GM19455 (cell line): ENCODE measurements around the gene ERO1B.

Experiments
- ATAC-seq: cut with Tn5 transposase; IDR thresholded peaks from one replicate; pipeline ENCODE4 v1.9.1; 2021; ENCODE audit not compliant: unreplicated experiment

ERO1B gene

GRCh38 chr1:236253918-236254637, 27.7 kb downstream of the ERO1B start:
- ATAC-seq = no peak

DNA sequence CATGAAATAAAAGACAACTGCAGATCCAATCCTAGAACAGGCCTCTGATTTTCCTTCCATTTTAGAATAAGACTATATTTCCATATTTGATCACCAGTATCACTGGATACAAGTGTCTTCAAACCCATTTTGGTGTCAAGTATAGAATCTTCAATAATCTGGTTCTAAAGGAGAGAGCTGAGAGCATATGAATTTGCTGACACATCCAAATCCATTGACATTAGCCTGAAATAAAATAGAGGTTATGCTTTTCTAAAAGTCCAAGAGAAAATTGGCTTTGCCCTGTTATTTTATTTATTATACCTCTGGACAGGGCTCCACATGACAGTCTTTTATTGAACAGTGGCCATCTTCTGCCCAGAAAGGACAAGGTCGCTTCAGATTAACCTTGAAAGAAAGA, 28.6 kb downstream of the ERO1B start:
- ATAC-seq = no peak

DNA sequence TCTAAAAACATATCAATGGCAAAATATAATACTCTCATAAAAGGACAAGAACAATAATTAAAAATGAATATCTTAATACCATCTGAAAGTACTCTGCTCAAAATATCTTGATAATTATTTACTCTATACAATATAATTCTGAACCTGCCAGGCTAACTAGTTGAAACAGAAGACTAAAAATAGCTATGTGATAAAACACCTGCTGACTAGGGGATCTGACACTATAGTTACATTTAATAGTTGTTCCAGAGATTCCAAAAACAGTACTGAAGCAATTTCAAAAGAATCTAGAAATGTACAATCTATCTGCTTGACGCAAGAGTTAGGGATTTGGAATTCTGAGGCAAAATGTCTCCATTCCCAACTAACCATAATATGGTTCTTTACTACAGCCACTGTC, 30.2 kb downstream of the ERO1B start:
- no peak for ATAC-seq

GRCh38 chr1:236247286-236247685, 34.5 kb downstream of the ERO1B start:
- no peak for ATAC-seq

- no peak for ATAC-seq
These were observed 39.2 kb downstream of the ERO1B start for GRCh38 chr1:236242568-236242967.

- no peak for ATAC-seq
These were observed 41.1 kb downstream of the ERO1B start for GRCh38 chr1:236240675-236241074.

DNA sequence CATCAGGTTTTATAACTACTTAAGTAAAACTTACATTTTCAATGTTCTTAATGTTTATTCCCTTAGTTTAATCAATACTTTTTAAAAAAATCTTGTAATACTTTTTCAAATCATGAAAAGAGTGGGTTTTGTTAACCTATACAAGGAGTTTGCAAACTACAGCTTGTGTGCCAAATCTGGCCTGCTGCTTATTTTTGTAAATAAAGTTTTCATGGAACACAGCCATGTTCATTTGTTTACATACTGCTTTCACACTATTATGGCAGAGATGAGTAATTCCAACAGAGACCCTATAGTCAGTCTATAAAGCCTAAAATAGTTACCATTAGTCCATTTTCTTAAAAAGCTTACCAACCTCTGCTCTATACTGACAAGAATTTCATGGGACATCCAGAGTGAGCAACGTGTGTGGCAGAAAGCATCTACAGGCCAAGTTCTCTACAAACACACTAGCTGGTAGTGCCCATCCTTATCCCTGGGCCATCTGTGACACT, 42.6 kb downstream of the ERO1B start:
- ATAC-seq = no peak

DNA sequence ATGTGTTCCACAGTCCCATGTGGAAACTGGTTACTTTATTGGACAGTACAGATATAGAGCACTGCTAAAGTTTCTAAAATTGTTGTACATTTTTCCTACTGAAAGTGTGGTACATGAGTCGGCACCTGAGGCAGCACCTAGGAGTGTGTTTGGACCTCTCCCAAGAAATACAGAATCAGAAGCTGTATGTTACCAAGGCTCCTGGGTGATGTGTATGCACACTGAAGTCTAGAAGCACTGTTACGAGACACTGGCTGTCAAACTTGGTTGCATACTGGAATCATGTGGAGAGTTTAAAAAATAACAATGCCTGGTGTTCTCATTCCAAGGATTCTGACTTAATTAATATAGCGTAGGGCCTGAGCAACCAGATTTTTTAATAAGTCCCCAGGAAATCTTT, 46.6 kb downstream of the ERO1B start:
- ATAC-seq = no peak

- ATAC-seq = no peak
These were observed 53.3 kb downstream of the ERO1B start for GRCh38 chr1:236228411-236228810.

- ATAC-seq = no peak
These were observed 59.1 kb downstream of the ERO1B start for GRCh38 chr1:236222632-236223031.

GRCh38 chr1:236220473-236220872, 61.3 kb downstream of the ERO1B start:
- no peak for ATAC-seq

GRCh38 chr1:236214761-236215160, 67.0 kb downstream of the ERO1B start:
- no peak for ATAC-seq

GRCh38 chr1:236213534-236213933, 68.2 kb downstream of the ERO1B start:
- no peak for ATAC-seq

DNA sequence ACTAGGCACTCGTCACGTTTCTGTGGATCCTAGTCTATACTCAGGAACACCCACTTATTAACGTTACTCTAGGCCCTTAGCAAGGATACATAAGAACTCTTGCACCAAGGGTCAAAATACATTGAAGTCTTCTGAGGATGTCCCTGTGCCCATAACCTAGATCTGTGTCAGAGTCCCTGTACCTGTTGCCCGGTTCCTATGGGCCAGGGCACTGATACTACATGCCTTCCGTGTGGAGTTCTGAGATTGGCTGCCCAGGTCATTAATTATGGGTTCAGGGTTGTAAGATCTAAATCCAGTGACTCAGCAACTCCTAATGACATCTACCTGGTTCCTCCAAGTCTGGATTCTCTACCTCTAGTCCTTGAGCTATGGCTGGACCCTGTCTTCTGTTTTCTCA, 69.9 kb downstream of the ERO1B start:
- ATAC-seq = no peak

GRCh38 chr1:236209713-236210112, 72.0 kb downstream of the ERO1B start:
- ATAC-seq = no peak

DNA sequence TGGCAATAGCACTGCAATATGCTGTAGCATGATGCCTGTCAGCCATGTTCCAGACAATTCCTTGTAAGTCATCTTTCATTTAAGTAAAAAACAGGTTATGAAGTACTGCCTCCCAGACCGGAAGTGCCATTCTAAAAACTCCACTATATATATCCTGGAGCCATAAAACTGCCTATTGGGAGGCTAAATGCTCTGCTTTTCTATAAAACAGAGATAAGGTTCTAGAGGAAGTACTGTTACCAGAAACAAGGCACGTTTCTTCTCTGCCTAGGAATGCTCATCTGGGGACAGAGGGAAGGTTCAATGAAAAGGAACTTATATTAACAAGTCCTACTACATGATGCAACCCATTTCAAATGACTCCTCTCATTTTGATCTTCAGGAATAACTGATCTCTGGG, 72.6 kb downstream of the ERO1B start:
- ATAC-seq = no peak

- ATAC-seq = no peak
These were observed 74.2 kb downstream of the ERO1B start for GRCh38 chr1:236207569-236207968.

- ATAC-seq = no peak
These were observed 74.6 kb downstream of the ERO1B start for GRCh38 chr1:236207121-236207520.

GRCh38 chr1:236206548-236206947, 75.2 kb downstream of the ERO1B start:
- no peak for ATAC-seq

DNA sequence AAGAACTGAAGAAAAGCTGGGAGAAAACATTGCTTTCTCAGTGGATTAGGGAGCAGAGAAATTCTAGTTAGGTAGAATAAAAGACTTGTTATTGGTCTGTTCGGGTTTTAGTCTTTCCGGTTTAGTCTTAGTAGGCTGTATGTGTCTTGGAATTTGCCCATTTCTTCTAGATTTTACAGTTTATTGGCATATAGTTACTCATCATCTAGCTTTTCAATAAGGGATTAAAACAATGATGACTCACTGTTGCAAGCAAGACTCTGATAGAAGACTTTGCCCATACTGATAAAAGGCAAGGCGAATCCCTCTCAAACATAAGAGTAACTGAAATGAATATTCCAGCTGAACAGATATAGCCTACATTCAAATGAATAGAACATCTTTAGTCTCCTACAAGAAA, 77.1 kb downstream of the ERO1B start:
- ATAC-seq = no peak

- ATAC-seq = no peak
These were observed 77.7 kb downstream of the ERO1B start for GRCh38 chr1:236204039-236204438.

GRCh38 chr1:236201786-236202185, 80.0 kb downstream of the ERO1B start:
- no peak for ATAC-seq

GRCh38 chr1:236200925-236201324, 80.8 kb downstream of the ERO1B start:
- no peak for ATAC-seq
